Esophagus muscularis mucosa (tissue), 3 donors: ENCODE results near the gene HOXB8.

Experiments
- CTCF ChIP-seq, 3 experiments: fragments of 200-600 bp in 2 of 3; fragments of 450-650 bp in 1 of 3; sonication (generic) in 2 of 3; IDR thresholded peaks; one replicate each; pipeline ENCODE4 v1.5.1; 2017 to 2019; ENCODE audit warnings: antibody characterized with exemption in 3 of 3, mild to moderate bottlenecking in 2 of 3, moderate library complexity in 1 of 3
- POLR2A ChIP-seq: fragments of 450-650 bp; IDR thresholded peaks from one replicate; pipeline ENCODE4 v1.6.1; 2017; ENCODE audit warnings: antibody characterized with exemption, moderate library complexity, mild to moderate bottlenecking, low read depth

DNA sequence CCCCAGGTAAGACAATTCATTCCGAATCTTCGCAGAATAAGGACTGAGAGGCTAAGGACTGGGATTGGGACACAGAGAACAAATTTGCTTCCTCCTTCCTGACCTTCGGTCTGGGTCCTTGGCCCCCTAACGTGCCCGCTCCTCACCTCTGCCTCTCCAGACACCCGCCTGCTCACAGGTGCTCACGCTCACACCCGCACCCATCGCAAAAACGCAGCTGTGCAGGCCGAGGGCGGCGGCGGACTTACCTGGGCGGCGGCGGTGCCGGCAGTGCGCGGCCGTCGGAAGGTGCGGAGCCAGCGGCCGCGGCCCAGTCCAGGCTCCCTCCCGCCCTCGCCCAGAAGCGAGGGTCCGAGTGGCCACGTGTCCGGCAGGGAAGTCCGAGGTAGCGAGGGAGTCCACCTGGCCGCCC is 18.2 kb upstream of the HOXB8 start:
- TF ChIP-seq CTCF (IDR thresholded peaks at IDR 0.05) (no peak), POLR2A (no peak)
